Mesothelial cell of epicardium (in vitro differentiated cells): Measurements from ENCODE around the gene ITK. TPM values are rescaled to one million over a fixed set of nuclear protein-coding genes. Genes with fewer than 3 reads are reported as not detected.

ENCODE experiments used
- DNase-seq, 2 experiments: peaks; one replicate each; pipeline ENCODE4 v3.0.0; 2021; ENCODE audit warnings: low spot score in 2 of 2; ENCODE audit not compliant: unreplicated experiment in 2 of 2
- H3K27ac Mint-ChIP-seq: 2 replicates; pipeline ENCODE4 v1.8.0; 2021; ENCODE audit warnings: mixed read lengths
- H3K27me3 Mint-ChIP-seq: 2 replicates; pipeline ENCODE4 v1.8.0; 2021; ENCODE audit warnings: low read depth, mixed read lengths
- H3K36me3 Mint-ChIP-seq: 2 replicates; pipeline ENCODE4 v1.8.0; 2021; ENCODE audit warnings: mixed read lengths
- H3K4me1 Mint-ChIP-seq: 2 replicates; pipeline ENCODE4 v1.8.0; 2021; ENCODE audit warnings: mixed read lengths
- H3K4me3 Mint-ChIP-seq: 2 replicates; pipeline ENCODE4 v1.8.0; 2021; ENCODE audit warnings: mild to moderate bottlenecking, moderate library complexity, mixed read lengths
- H3K9me3 Mint-ChIP-seq: 2 replicates; pipeline ENCODE4 v1.8.0; 2021; ENCODE audit warnings: mixed read lengths
- CTCF ChIP-seq: fragments of 200-600 bp; sonication (generic); IDR thresholded peaks from one replicate; pipeline ENCODE4 v1.5.0; 2021; ENCODE audit warnings: antibody characterized with exemption; ENCODE audit not compliant: unreplicated experiment
- total RNA-seq: library from RNA; stranded (reverse); gene quantifications from 3 replicates; pipeline ENCODE4 v1.2.1, GENCODE V29; 2021

Gene ITK
- total RNA-seq, 1 donor from 2014 or later: 0.09 TPM

GRCh38 chr5:157253547-157253946 is 72.9 kb downstream of the ITK start:
- Mint-ChIP-seq H3K4me3 (no peak overlapping the region), H3K4me1 (peaks cover 7% of the 10 kb centered on the region), H3K27me3 (no peaks in the 10 kb centered on the region), H3K27ac (no peak overlapping the region), H3K36me3 (no peaks in the 10 kb centered on the region), H3K9me3 (no peaks in the 10 kb centered on the region)
- peak in 1 of 2 experiments; percentile 68 for DNase-seq
- peak; percentile 76 for TF ChIP-seq CTCF

- DNase-seq: no peak
- Mint-ChIP-seq H3K27ac (no peak overlapping the region), H3K27me3 (peaks cover 23% of the 10 kb centered on the region), H3K4me1 (no peaks in the 10 kb centered on the region), H3K9me3 (peaks cover 3% of the 10 kb centered on the region), H3K36me3 (no peaks in the 10 kb centered on the region), H3K4me3 (no peak overlapping the region)
- TF ChIP-seq CTCF: no peak
Measured at GRCh38 chr5:157258450-157258849, 77.8 kb downstream of the ITK start.

- Mint-ChIP-seq H3K9me3 (peaks cover 3% of the 10 kb centered on the region), H3K27ac (no peak overlapping the region), H3K27me3 (peaks cover 28% of the 10 kb centered on the region), H3K36me3 (no peaks in the 10 kb centered on the region), H3K4me3 (no peak overlapping the region), H3K4me1 (no peaks in the 10 kb centered on the region)
- no peak for TF ChIP-seq CTCF
- DNase-seq: no peak
Measured at GRCh38 chr5:157259699-157260098, 79.1 kb downstream of the ITK start.

- Mint-ChIP-seq H3K27me3 (peaks cover 29% of the 10 kb centered on the region), H3K4me1 (peaks cover 25% of the 10 kb centered on the region), H3K27ac (no peak overlapping the region), H3K36me3 (no peaks in the 10 kb centered on the region), H3K4me3 (no peak overlapping the region), H3K9me3 (peaks cover 3% of the 10 kb centered on the region)
- TF ChIP-seq CTCF: no peak
- no peak for DNase-seq
Measured at GRCh38 chr5:157263496-157264090, 83.0 kb downstream of the ITK start.

- peak within 1 kb of the TSS; percentile 87 for H3K27ac Mint-ChIP-seq
- H3K4me3 Mint-ChIP-seq: peak within 1 kb of the TSS; percentile 94
- peak; percentile 58 to 71 for DNase-seq
Measured at GRCh38 chr5:157265714-157266285, 85.2 kb downstream of the ITK start, which contains the start of gene CYFIP2. Gene CYFIP2, plus strand, starts transcription at chr5:157266123. Its CDS starts 19,239 bp downstream, at chr5:157285362.

More at GRCh38 chr5:157265714-157266285, 85.2 kb downstream of the ITK start, which contains the start of gene CYFIP2:
- peaks cover 43% of the 10 kb centered on the region for H3K4me1 Mint-ChIP-seq
- no peaks in the 10 kb centered on the region for H3K36me3 Mint-ChIP-seq
- H3K27me3 Mint-ChIP-seq: peaks cover 16% of the 10 kb centered on the region
- no peak for TF ChIP-seq CTCF
- H3K9me3 Mint-ChIP-seq: no peaks in the 10 kb centered on the region
